GM12873 (cell line): ENCODE results near the gene CTNNA1.

Source experiments
- TF ChIP-seq, protein P1 (sequence below): IDR thresholded peaks from 2 replicates; pipeline ENCODE4 v1.5.1; 2012; ENCODE audit warnings: low read depth, mild to moderate bottlenecking, moderate library complexity, low read length, control low read depth; ENCODE audit not compliant: insufficient read depth; ENCODE audit errors: missing control alignments

The CTNNA1 gene

DNA sequence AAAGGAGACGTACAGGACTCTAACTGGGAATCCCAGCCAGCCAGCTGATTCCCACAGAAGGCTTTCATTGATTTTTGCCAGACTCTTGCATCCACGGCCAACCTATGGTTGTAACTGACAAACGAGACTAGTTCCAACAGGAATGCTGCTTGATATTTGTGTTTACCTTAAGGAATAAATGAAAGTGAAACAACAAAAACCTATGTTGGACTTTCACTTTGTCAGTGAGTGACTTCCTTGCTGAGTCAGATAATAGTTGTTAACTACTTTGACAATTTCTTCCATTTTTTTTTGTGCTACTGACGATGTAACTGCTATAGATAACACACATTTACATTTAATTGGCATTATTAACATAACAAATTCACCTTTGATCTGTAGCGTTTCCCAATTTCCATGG is 185.3 kb downstream of the CTNNA1 start:
- TF ChIP-seq, protein P1, sequence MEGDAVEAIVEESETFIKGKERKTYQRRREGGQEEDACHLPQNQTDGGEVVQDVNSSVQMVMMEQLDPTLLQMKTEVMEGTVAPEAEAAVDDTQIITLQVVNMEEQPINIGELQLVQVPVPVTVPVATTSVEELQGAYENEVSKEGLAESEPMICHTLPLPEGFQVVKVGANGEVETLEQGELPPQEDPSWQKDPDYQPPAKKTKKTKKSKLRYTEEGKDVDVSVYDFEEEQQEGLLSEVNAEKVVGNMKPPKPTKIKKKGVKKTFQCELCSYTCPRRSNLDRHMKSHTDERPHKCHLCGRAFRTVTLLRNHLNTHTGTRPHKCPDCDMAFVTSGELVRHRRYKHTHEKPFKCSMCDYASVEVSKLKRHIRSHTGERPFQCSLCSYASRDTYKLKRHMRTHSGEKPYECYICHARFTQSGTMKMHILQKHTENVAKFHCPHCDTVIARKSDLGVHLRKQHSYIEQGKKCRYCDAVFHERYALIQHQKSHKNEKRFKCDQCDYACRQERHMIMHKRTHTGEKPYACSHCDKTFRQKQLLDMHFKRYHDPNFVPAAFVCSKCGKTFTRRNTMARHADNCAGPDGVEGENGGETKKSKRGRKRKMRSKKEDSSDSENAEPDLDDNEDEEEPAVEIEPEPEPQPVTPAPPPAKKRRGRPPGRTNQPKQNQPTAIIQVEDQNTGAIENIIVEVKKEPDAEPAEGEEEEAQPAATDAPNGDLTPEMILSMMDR = no peak

DNA sequence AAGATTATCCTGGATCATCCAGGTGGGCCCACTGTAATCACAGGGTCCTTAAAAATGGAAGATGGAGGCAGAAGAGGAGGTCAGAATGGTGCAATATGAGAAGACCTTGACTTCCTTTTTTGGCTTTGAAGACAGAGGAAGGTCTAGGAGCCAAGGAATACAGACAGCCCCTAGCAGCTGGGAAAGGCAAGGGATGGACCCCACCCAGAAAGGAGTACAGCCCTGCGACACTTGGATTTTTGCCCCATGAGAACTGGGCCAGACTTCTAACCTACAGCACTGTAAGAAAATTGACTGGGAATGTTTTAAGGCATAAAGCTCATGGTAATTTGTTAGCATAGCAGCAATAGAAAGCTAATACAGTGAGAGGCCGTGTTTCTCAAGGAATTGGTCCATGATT is 188.8 kb downstream of the CTNNA1 start:
- TF ChIP-seq, protein P1 = no peak

DNA sequence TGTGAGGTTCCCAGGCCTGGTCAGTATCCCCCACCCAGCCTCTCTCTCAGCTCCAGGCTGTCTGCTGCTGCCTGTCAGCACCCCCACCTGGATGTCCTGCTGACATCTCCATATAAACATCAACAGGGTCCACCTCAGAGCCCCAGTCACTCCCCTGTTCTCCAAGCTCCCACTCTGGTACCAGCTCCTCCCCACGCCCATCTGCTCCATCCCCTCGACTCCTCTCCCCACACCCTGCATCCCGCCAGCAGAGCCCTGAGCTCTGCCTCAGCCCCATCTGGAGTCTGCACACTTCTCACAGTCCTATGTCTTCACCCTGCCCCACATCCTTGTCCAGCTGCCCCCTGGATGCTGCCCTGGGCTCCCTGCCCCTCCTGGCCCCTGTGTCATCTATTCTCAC is 189.6 kb downstream of the CTNNA1 start:
- TF ChIP-seq, protein P1 = no peak

DNA sequence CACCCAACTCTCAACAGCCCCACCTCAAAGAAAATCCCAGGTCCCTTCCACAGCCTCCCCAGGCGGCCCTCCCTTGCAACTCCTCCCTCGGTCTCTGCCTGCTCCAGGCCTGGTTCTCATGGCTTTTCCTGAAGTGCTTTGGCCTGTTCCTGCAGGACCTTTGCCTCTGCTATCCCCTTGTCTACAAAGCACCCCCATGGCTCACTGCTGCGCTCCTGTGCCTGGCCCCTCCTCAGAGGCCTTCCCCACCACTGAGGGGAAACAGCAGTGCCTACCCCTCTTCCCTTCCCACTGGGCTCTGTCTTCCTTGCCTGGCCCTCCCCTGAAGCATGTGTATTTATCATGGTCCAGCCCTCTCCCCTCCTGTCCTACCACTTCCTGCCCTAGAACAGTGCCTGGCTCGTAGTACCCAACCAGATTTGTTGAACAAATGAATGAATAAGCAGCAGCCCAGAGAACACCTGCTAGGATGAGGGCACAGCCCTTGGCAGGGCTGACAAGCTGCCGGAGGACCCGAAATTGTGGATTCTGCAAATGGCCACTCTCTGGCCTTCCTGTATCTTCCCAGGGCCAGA is 190.5 kb downstream of the CTNNA1 start:
- TF ChIP-seq, protein P1 = no peak

DNA sequence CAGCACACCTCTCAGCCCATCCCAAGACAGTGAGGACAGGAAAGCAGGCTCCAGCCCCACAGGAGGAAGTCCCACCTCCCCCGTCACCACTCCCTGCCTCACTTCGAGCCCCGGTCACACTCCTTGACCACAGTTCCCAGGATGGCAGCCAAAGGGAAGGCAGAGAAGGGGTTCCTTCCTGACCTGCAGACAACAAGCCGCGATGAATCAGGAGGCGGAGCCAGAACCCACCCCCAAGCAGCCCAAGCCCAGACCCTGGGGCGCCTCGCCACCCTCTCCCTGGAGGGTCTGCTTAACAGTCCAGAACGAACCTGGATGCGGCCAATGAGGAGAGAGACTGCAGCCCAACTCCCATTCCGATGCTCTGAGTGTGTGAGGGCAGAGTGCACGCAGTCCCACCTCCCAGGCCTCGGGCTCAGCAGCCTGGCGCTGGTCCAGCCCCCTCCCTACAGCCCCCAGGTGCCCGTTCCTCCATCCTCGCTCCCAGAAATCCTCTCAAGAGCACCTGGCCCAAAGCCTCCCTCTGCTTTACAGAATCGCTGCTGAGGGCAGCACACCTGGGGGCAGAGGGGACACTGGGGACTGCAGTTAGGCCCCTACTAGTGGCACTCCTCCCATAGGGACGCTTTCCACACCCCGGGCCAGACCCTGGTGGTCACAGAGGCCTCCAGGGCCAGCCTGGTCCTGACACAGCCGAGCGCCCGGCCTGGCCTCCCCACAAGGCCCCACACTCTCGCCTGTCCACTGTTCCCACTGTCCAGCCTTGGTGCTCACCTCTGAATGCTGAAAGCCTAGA is 191.5 kb downstream of the CTNNA1 start:
- TF ChIP-seq, protein P1 = no peak

DNA sequence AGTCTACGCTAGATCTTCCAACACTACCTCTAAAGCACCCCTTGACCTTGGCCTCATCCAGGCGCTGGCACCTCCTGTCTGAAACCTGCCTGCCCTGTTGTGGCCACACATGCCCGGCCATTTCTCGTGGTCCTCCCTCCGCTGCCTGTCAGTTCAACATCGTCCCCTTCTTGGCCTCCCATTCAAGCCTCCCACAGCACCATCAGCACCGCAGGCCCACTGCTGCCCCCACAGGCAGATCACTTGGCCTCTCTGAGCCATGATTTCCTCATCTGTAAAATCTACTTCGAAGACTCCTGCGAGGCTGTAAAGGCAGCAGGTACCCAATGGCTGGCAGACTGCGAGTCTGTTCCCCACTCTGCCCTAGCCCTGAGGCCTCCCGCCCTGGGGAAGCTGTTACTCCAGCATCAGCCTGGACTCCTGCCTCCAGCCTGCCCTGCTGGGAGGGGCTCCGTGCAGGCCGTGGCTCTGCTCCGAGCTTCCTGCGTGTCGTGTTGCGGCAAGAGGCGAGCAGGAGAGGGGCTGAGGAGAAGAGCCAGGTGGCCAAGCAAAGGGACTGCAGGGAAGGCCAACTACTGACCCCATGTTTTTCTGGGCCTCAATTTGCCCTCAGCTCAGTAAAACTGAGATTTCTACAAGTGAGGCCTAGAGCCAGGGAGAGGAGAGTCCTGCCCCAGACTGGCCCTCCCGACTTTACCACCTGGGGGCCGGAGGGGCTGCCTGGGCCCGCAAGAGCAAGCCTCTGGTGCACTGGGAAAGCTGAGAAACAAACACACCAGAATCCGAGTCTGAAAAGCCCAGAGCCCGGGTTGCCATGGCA is 192.4 kb downstream of the CTNNA1 start:
- TF ChIP-seq, protein P1 = no peak

DNA sequence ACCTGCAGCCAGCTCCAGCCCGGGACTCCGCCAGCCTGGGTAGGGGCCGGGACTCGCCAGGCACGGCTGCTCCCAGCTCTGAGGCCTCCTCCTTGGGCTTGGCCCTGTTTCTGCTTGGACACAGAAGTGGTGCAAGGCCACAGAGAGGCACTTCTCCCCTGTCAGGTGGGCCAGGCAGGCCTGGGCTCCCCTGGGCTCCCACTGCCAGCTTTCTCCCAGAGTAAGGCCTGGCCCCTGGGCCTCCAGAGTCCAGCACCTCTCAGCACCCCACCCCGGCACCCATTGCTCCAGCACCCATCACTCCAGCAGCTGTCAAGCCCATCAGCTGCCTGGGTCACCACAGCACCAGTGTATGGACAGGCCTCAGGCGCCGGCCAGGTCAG is 193.0 kb downstream of the CTNNA1 start:
- TF ChIP-seq, protein P1 = no peak
